Left renal pelvis (tissue), 4 donors: ENCODE results near the gene THBS3. TPM values are rescaled to one million over a fixed set of nuclear protein-coding genes. Genes with fewer than 3 reads are reported as not detected.
A peak's percentile ranks its signal among the peaks of the same experiment; 100 is the strongest.
"Not testable (repeated sequence)": the region's sequence is repeated elsewhere in the genome, so short reads cannot be mapped to it uniquely, and the experiment has no call there.

Source experiments
- DNase-seq, 4 donors: peaks; one replicate each; pipeline ENCODE4 v3.0.0-alpha.2; 2013; ENCODE audit warnings: low read depth in 4 of 4, low spot score in 3 of 4
- polyA plus RNA-seq, 4 donors: library from polyadenylated mRNA; unstranded; fragments of 120-200 nt; gene quantifications; one replicate each; pipeline ENCODE4 v1.2.1, GENCODE V29; 2013; ENCODE audit not compliant: insufficient read length in 4 of 4

The THBS3 gene
- polyA plus RNA-seq, 4 donors = 27.7 to 52.9 (median 46.5) TPM

DNA sequence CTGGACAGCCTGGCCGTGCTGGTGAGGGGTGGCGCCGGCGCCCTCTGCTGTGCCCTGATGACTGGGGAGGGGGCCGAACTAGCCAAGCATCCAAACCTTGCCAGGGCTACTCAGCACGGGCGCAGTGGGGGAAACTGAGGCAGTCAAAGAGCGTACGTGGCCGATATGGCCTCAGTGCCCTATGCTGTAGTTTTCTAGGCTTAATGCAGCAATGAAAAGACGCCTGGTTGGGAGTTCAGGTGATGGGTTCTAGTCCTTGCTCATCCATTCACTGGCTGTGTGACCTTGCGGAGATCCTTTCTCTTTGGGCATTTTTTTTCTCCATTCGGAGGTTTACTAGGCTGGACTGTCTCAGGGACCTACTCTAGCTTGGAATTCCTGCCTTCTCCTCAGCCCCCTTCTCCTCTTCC, 1.6 kb upstream of the THBS3 start:
- no peak for DNase-seq

DNA sequence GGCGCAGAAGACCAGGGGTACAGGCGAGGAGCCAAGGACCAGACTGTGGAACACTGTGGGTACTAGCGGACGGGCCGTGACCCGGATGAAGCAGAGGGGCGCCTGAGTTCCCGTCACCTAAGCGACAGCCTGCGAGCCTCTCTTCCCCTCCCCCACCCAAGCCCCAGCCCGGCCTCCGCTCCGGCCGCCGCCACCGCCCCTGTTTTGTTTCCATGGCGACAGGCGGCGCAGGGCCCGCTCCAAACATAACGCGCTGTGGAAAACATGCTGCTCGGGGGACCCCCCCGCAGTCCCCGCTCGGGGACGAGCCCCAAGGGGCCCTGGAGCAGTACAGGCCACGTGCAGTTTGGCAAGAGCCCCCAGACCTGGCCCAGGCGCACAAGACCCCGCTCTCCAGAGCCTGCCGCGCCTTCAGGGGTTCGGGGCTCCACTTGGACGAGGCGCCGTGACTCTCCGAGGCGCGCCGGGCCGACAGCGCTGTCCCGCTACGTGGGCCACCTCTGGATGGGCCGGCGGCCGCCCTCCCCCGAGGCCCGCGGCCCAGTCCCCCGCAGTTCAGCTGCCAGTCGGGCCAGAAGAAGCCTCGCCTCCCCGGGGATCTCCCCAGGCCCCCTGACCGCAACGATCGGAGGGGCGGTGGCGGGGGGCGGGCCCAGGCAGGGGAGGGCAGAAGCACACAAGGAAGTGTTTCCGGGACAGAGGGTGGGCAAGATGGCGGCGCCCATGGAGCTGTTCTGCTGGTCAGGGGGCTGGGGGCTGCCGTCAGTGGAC, 1.0 kb upstream of the THBS3 start, which contains the start of gene MTX1:
Gene MTX1 (plus strand): TSS at position 155 of the 771 bp plus-strand sequence. CDS start 110 bp downstream, at position 265.
- peak in 1 of 4 donors; percentile 83 for DNase-seq

DNA sequence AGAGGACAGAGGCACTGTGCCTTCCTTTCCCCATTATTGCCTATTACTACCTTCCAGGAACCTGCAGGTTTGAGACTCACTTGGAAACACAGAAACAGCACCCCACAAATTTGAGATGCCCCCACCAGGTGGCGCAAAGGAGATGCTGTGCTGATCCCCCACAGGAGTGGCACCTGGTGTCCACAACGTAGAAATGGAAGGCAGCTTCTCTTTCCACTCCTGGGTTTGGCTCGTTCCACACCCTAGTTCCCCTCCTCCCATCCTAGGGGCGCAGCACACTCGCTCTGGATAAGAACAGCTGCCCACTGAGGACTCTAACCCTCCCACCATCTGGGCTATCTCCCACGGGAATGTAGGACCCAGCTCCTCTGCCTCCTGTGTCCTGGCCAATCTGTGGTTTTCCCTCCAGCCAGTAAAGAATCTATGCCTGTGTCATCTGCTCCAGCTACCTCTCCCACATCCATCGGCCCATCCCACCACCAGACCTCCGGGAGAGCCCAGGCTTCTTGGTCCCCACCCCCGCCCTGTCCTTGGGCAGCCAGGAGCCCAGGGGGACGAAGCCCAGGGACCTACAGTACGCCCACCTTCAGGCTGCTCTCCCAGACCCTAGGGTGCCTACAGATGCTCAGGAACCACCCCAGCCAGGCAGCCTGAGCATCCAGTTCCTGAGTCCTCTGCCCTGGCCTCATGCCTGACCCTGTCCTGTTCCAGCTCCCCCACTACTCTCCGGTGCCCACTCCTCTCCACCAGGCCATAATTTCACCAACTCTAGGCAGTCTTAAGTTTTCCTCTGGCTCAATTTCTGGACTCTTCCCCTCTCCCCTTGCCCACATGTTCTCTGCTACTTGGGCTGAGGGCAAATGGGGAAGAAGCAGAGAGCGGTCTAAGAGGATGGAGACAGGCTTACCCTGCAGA, 549 bp downstream of the THBS3 start:
- DNase-seq = no peak

DNA sequence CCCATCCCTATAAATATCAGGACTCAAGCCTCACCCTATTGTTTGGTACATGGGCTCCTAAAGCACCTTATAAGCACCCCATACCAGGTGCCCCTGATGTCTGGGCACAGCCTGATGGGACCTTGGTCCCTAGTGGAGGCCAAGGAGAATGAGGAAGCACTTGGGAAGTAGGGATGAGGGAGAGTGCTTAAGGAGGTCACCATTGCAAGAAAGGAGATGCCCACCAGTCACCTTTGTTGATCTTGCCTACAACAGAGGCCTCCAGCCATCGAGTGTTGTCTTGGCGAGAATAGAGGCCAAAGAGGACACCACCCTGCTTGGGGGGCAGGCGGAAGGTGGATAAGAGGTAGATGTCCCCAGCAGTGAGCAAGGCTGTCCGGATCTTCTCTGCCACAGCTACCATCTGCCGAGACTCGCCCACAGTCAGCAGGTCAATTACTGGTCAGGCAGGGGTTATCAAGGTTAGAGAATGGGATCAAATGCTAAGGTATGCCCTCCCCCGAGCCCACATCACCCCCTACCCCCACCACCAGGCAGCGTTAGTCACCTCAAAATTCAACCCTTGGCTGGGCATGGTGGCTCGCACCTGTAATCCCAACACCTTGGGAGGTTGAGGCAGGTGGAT, 1.6 kb downstream of the THBS3 start:
- no peak for DNase-seq

DNA sequence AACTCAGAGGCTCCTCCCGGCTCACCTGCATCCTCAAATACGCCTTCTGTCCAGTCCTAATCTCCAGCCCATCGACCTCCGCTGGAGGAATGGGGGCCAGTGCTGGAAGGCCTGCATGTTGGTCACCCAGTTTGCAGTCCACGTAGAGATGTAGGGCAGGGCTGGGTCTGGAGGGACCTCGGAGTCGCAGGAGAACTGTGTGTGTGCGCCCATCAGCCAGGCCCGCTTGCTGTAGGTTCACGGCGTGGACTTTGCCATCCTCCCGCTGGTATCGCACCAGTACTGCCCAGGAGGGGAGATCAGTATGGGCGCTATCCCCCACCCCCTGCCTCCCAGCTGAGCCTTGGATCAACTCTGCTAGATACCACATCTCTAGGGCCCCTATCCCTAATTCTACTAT, 2.7 kb downstream of the THBS3 start:
- DNase-seq = no peak

DNA sequence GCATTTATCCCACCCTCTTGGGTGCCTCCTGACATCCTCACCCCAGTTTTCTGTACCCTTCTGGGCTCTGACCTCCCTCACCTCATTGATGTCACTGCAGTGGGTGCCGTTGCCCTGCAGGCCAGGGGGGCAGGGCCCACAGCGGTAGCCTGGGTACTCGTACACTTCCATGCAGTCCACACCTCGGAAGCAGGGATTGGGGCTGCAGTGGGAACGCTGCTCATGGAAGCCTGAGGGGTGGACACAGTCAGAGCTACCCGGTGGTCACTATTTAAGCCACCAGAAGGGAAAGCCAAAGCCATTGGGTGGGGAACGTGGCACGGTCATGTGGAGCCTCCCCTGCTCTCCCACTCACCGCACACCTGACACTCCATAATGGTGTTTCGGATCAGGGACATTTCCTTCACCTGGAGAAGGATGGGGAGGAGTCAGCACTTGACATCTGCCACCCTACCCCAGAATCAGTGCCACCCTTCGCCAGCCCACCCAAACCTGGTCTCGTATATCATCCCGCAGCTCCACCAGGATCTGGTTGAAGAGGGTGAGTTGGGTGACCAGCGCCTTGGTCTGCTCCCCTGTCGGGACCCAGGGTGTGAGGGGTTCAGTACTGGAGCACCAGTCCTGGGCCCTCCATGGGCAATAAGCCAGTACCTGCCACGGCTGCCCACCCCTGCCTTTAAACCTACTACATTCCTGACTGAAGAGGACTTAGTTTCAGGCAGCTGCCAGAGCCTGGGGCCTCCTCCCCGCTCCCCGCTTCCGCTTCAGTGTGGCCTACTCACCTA, 4.8 kb downstream of the THBS3 start:
- no peak for DNase-seq

DNA sequence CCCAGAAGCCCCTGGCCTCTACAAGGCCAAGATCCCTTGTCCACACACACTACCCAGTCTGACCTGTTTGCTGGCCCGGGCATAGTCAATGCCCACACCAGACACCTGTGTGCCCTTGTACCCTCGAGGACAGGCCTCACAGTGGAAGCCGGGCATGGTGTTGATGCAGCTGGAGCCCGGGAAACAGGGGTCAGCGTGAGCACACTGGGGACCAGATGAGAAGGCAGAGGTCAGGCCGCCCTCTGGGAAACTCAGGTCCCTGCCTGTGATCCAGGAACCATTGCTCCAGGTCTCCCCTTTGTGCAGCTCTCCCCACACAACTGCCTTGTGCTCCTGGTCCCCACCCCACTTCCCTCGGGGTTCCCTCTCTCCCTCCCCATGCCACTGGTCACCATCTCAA, 5.5 kb downstream of the THBS3 start:
- DNase-seq = no peak

DNA sequence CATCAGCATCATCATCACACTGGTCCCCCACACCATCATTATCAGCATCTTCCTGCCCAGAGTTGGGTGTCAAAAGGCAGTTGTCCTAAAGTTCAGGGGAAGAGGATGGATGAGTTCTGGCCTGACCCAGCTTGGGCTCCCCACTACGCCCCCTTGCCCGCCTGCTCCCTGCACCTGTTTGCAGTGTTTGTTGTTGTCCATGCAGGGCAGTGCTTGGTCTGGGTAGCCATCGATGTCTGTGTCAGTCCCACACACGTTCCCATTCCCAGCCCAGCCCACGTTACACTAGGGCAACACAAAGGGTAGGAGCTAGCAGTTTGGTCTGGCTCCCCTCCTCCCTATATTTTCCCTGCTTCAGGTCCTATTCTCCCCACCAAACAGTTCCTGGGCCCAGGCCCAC, 6.8 kb downstream of the THBS3 start:
- DNase-seq = no peak

DNA sequence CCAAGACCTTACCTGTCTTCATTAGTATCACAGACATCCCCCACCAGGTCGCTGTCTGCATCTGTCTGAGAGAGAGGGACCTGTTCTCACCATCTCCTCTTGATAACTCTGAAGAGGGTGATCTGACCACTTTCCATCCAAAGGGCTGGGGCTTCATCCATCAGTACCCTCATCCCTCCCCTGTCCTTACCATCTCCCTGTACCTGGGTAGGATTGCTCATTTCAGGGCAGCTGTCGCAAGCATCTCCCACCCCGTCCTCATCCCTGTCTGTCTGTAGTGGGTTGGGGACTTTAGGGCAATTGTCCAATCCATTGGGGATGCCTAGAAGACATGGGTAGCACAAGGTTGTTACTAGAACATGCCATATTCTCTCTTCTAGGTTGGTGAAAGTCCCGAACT, 7.9 kb downstream of the THBS3 start:
- no peak for DNase-seq

DNA sequence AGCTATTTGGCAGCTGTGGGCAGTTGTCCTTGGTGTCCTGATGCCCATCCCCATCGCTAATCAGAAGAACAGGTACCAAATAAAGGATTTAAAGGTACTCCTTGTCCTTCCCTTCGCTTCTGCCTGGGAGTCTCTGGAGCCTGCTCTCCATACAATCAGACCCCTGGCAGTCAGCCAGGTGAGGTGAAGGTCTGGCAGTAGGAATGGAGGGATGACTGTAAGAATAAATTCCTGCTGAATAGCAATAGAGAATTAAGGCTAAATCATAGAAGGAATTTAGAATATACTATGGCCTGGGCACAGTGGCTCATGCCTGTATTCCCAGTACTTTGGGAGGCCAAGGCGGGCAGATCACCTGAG, 9.2 kb downstream of the THBS3 start:
- no peak for DNase-seq

DNA sequence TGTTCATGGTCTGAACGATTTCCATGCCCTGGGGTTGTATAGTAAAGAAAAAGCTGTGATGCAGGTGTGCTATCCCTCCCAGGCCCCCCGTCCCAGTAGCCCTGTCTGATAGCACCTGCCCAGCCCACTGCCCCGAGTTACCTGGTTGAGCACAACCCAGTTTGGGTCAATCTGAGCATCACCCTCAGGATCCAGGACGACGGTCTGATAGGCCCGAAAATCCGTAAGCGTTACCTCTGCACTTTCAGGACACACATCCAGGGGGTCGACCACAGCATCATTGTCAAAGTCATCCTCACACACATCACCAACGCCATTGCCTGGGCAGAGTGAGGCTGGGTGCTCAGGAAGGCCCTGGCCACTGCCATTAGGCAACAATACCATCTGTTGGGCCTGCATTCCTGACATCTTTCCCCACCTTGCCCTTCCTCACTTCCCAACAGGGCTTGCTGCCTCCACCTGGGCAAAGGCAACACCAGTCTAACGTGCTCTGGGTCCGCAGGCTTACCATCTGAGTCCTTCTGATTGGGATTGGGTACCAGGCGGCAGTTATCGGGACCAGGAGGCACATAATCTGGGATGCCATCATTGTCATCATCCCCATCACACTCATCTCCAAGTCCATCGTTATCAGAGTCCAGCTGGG, 9.7 kb downstream of the THBS3 start:
- no peak for DNase-seq

DNA sequence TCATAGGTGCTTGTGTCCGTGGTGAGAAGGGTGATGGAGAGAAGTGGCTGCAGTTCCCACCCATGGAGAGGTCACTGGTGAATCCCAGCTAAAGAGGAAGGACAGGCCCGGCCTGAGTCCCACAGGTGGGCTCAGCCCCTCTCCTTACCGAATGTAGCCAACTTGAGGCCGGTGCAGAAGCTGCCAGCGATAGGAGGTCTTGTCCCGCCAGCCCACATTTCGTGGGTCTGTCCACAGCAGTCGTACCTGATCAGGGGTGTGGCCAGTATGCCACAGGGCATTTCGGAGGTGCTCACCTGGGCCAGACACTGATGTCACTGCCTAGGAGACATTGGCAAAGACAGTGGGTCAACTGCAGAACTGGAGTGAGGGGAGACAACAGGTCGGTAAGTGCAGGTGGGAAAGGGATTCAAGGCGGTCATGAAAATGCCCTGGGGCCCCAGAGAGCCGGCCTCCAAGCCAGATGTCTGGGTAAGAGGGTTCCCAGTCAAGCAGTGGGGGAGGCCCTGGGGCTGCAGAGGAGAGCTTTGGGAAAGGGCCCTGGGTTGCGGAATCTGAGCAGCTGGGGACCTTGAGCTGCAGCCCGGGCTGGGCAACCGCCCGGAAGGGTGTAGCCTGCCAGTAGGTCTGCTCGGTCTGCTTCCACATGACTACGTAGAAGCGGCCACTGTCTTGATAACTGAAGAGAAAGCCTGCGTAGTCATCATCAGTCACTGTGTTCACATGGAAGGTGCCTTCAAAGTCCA, 10.6 kb downstream of the THBS3 start:
- no peak for DNase-seq

DNA sequence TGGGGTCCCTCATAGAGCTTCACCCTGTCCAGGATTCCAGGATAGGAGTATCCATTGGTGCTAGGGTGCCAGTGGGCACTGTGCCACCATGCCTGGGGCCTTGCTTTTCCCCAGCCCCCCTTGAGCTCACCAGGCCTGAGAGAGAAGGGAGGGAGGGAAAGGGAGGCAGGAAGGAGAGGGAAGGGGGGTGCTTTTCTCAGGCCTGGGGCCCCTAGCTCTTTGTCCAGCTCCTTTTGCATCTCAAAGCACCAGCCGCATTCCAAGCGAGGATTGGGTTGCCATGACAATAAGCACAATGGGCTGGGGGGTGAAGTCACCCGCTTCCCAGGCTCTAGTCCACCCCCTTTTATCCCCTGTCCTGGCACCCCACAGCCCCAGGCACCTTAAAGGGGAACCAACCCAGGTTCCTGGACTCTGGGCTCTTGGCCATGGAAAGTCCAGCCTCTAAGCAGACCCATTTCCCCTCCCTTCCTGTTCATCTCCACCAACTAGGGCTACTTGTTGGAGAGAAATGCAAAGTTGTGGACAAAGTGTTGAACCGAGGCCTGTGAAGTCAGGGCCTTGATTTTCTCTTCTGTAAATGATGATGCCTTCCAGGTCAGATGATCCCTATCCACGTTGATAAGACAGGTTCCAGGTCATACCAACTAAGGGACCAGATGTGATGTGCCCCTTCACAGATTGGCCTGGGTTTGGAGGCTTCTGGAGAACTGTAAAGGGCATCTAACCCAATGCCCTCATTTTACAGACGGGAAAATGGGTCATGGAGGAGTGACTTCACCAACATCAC, 11.4 kb downstream of the THBS3 start:
- DNase-seq = no peak

DNA sequence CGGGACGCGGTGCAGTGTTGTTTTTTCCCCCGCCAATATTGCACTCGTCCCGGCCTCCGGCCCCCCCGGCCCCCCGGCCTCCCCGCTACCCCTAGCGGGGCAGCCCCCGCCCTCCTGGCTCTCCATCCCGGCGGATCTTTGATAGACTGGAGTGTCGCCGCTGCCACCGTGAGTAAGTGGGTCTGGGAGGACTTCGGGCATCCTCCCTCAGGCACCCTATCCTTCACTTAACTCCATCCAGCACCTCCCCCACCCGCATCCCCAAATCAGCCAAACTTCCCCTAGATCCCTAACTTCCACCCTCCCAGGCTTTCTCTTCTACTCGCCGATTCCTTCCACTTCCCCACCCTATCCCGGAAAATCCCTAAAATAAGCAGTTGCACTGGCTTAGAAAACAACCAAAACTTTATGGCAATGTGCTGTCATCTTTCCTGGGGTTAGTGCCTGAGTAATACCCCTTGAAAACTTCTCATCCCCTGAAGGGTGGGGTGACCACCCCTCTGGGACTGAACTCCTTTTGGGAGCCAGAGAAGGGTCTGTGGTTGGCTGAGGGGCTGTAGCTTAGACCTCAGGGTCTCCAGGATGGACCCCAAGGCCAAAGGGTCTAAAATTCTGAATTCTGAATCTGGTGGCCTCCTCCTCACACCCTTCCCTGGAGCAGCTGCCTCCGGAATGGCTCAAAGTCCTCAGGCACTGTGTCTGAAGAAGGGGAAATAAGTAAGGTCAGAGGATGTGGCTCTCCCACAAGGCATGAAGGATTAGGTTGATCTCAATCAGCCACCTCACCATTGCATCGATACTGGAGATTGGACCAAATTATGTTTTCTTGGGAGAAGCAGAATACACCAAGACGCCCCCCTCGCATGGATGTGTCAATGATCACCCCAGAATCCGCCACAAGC, 12.2 kb downstream of the THBS3 start:
- DNase-seq = no peak

DNA sequence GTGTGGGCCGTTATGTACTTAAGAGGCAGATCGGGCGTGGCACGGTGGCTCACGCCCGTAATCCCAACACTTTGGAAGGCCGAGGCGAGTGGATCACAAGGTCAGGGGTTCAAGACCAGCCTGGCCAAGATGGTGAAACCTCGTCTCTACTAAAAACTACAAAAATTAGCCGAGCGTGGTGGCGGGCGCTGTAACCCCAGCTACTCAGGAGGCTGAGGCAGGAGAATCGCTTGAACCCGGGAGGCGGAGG, 13.8 kb downstream of the THBS3 start:
- not testable (repeated sequence) for DNase-seq

DNA sequence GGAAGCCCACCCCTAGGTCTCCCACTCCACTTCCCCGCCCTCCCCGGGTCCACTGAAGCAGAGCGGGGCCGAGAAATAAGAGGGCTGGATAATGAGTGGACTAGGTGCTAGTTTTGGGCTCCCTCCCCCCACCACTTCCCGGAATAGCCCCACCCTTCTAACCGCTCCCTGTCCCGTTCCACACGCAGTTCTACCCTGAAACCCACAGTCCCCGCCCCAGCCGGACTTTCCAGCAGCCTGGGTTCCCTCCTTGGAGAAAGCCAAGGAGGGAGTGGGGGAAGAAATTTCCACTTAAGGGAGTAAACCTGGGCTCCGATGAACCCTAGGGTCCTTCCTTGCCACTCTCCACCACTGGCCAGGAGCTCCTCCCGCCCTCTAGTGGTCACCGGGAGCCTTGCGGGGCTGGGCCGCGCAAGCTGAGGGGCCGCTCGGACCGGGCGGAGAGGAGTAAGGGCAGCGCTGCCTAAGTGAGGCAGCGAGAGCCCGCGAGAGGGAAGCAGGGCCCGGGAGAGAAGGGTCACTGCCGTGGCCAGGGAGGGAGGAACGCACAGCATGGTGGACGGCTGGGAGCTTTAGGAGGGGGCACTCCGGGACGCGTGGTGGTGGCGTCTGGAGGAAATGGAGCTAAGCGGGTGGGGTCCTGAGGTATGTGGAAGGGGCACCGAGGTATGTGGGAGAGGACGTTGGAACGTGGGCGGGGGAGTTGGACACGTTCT, 14.3 kb downstream of the THBS3 start:
- DNase-seq = peak in 1 of 4 donors; percentile 81
